H1 (cell line): ENCODE measurements around the gene ABHD2. TPM values are rescaled to one million over a fixed set of nuclear protein-coding genes. Genes with fewer than 3 reads are reported as not detected.

Source experiments
- CTCF ChIA-PET: fragments of 300-600 bp; sonication (Branson Sonifier 250); formaldehyde crosslinking; loops from one replicate; lab custom pipeline; 2021; ENCODE audit not compliant: partially characterized antibody; lab: Charles Lee
- POLR2A ChIA-PET: fragments of 300-600 bp; sonication (Branson Sonifier 250); formaldehyde crosslinking; loops from one replicate; lab custom pipeline; 2021; ENCODE audit warnings: inconsistent platforms; ENCODE audit not compliant: partially characterized antibody; lab: Charles Lee
- DNase-seq, 2 experiments: peaks; one replicate each; pipeline versions ENCODE4 v3.0.0 to v3.0.0-alpha.2; 2010 to 2022; ENCODE audit warnings: low spot score in 2 of 2, low read depth in 1 of 2, mixed read lengths in 1 of 2
- FAIRE-seq: peaks from 2 replicates; lab custom pipeline; 2011; peaks lifted over from hg19 to GRCh38; lab: Jason Lieb, UNC
- H2AFZ ChIP-seq: 2 replicates; pipeline ENCODE4 v1.8.1; 2012; ENCODE audit warnings: low read length, inconsistent platforms
- H2AK5ac ChIP-seq: 2 replicates; pipeline ENCODE4 v1.6.1; 2013; ENCODE audit warnings: low read depth, low read length
- H2BK120ac ChIP-seq: replicated peaks from 2 replicates; pipeline ENCODE3; 2013; ENCODE audit warnings: low read depth, low read length, inconsistent platforms
- H2BK12ac ChIP-seq: 2 replicates; pipeline ENCODE4 v1.6.1; 2013; ENCODE audit warnings: low read depth, low read length
- H2BK15ac ChIP-seq: 2 replicates; pipeline ENCODE4 v1.6.1; 2013; ENCODE audit warnings: low read length
- H2BK20ac ChIP-seq: 2 replicates; pipeline ENCODE4 v1.6.1; 2013; ENCODE audit warnings: low read length
- H2BK5ac ChIP-seq: 2 replicates; pipeline ENCODE4 v1.6.1; 2013; ENCODE audit warnings: low read depth, low read length
- H3K14ac ChIP-seq: 2 replicates; pipeline ENCODE4 v1.6.1; 2013; ENCODE audit warnings: inconsistent platforms; ENCODE audit not compliant: insufficient read length
- H3K18ac ChIP-seq: 2 replicates; pipeline ENCODE4 v1.6.1; 2013; ENCODE audit warnings: low read length; ENCODE audit errors: extremely low read depth
- H3K23ac ChIP-seq: 2 replicates; pipeline ENCODE4 v1.6.1; 2013; ENCODE audit warnings: inconsistent platforms; ENCODE audit not compliant: insufficient read length
- H3K23me2 ChIP-seq: 2 replicates; pipeline ENCODE4 v1.6.1; 2013; ENCODE audit warnings: low read depth, low read length
- H3K27ac ChIP-seq: 2 replicates; pipeline ENCODE4 v1.6.1; 2011; ENCODE audit warnings: low read depth, low read length, inconsistent platforms
- H3K27me3 ChIP-seq, 4 experiments: replicated peaks in 1 of 4; 1 replicate in 1 of 4; 2 replicates in 3 of 4; pipeline versions ENCODE4 v1.6.1 to v1.8.1; 2011 to 2013; ENCODE audit warnings: low read length in 3 of 4, mild to moderate bottlenecking in 3 of 4, inconsistent platforms in 2 of 4, mixed read lengths in 2 of 4, moderate library complexity in 1 of 4; ENCODE audit not compliant: control insufficient read depth in 3 of 4, insufficient read depth in 3 of 4; ENCODE audit errors: extremely low read depth in 1 of 4
- H3K36me3 ChIP-seq, 4 experiments: 2 replicates each; pipeline versions ENCODE4 v1.6.1 to v1.8.1; 2011 to 2013; ENCODE audit warnings: mild to moderate bottlenecking in 4 of 4, low read length in 3 of 4, moderate library complexity in 2 of 4, control low read depth in 1 of 4, inconsistent platforms in 1 of 4; ENCODE audit not compliant: insufficient read depth in 4 of 4, control insufficient read depth in 2 of 4
- H3K4ac ChIP-seq: replicated peaks from 2 replicates; pipeline ENCODE3; 2013; ENCODE audit warnings: low read length, low read depth, mixed read lengths, inconsistent platforms; ENCODE audit not compliant: insufficient read length
- H3K4me1 ChIP-seq, 4 experiments: replicated peaks in 1 of 4; 1 replicate in 1 of 4; 2 replicates in 3 of 4; pipeline versions ENCODE4 v1.6.1 to v1.8.1; 2011 to 2013; ENCODE audit warnings: low read length in 3 of 4, inconsistent platforms in 2 of 4, mixed read lengths in 1 of 4; ENCODE audit not compliant: insufficient read depth in 4 of 4, control insufficient read depth in 3 of 4
- H3K4me2 ChIP-seq, 2 experiments: 2 replicates each; pipeline versions ENCODE4 v1.6.1 to v1.8.1; 2011 to 2013; ENCODE audit warnings: low read depth in 2 of 2, low read length in 2 of 2, control low read depth in 1 of 2, inconsistent platforms in 1 of 2, mild to moderate bottlenecking in 1 of 2; ENCODE audit not compliant: insufficient read depth in 1 of 2
- H3K4me3 ChIP-seq, 4 experiments: fragments of 200-600, 300-600 bp in 1 of 4; sonication (generic), shearing (Covaris generic), sonication (Bioruptor Twin) in 1 of 4; 2 replicates each; pipeline versions ENCODE4 v1.5.1 to v1.8.1; 2011 to 2016; ENCODE audit warnings: low read length in 4 of 4, low read depth in 3 of 4, control low read depth in 2 of 4, inconsistent platforms in 2 of 4, mild to moderate bottlenecking in 2 of 4, mixed read lengths in 1 of 4, moderate library complexity in 1 of 4; ENCODE audit not compliant: insufficient read depth in 2 of 4; ENCODE audit errors: extremely low read depth in 1 of 4
- H3K56ac ChIP-seq: replicated peaks from 2 replicates; pipeline ENCODE3; 2013; ENCODE audit warnings: low read depth, mild to moderate bottlenecking, mixed read lengths, low read length, inconsistent platforms; ENCODE audit not compliant: insufficient read length
- H3K79me1 ChIP-seq: 2 replicates; pipeline ENCODE4 v1.6.1; 2013; ENCODE audit warnings: low read depth, low read length, control low read depth
- H3K79me2 ChIP-seq, 2 experiments: 2 replicates each; pipeline versions ENCODE4 v1.6.1 to v1.8.1; 2012 to 2013; ENCODE audit warnings: low read length in 2 of 2, mild to moderate bottlenecking in 2 of 2, inconsistent platforms in 1 of 2; ENCODE audit not compliant: insufficient read depth in 2 of 2, control insufficient read depth in 1 of 2
- H3K9ac ChIP-seq, 4 experiments: replicated peaks in 1 of 4; 1 replicate in 1 of 4; 2 replicates in 3 of 4; pipeline versions ENCODE4 v1.6.1 to v1.8.1; 2011 to 2013; ENCODE audit warnings: low read depth in 3 of 4, low read length in 3 of 4, control low read depth in 2 of 4, mild to moderate bottlenecking in 2 of 4, moderate library complexity in 2 of 4, inconsistent platforms in 1 of 4; ENCODE audit errors: extremely low read depth in 1 of 4
- H3K9me3 ChIP-seq, 2 experiments: 2 replicates each; pipeline versions ENCODE4 v1.6.1 to v1.8.1; 2012 to 2013; ENCODE audit warnings: mild to moderate bottlenecking in 2 of 2, moderate library complexity in 2 of 2, control low read depth in 1 of 2, inconsistent platforms in 1 of 2, low read depth in 1 of 2, low read length in 1 of 2, mixed read lengths in 1 of 2; ENCODE audit not compliant: insufficient read depth in 2 of 2
- H4K20me1 ChIP-seq, 2 experiments: replicated peaks in 1 of 2; 2 replicates each; pipeline versions ENCODE3 to v1.8.1; 2011 to 2013; ENCODE audit warnings: inconsistent platforms in 2 of 2, low read length in 2 of 2, mild to moderate bottlenecking in 1 of 2; ENCODE audit not compliant: insufficient read depth in 2 of 2, control insufficient read depth in 1 of 2
- H4K5ac ChIP-seq: 2 replicates; pipeline ENCODE4 v1.6.1; 2013; ENCODE audit warnings: low read length, low read depth, mixed read lengths, inconsistent platforms; ENCODE audit not compliant: insufficient read length
- H4K8ac ChIP-seq: 2 replicates; pipeline ENCODE4 v1.8.0; 2013; ENCODE audit warnings: mild to moderate bottlenecking, moderate library complexity, low read length, inconsistent platforms; ENCODE audit not compliant: insufficient read depth; ENCODE audit errors: extremely low read depth
- H4K91ac ChIP-seq: replicated peaks from 2 replicates; pipeline ENCODE3; 2013; ENCODE audit warnings: low read length, mixed read lengths, inconsistent platforms; ENCODE audit not compliant: insufficient read length
- CBX5 ChIP-seq: fragments of 300-800, 300-1000 bp; sonication (generic); IDR thresholded peaks from 2 replicates; pipeline ENCODE4 v1.7.1; 2016; ENCODE audit warnings: antibody characterized with exemption, low read length, low read depth
- CHD2 ChIP-seq: IDR thresholded peaks from 2 replicates; pipeline ENCODE4 v1.6.1; 2012; ENCODE audit warnings: low read length, improper control_type of control experiment
- CREB1 ChIP-seq: IDR thresholded peaks from 2 replicates; pipeline ENCODE4 v1.6.1; 2012; ENCODE audit warnings: inconsistent platforms
- EGR1 ChIP-seq: IDR thresholded peaks from 2 replicates; pipeline ENCODE4 v1.6.1; 2011; ENCODE audit warnings: low read depth, low read length, borderline replicate concordance
- HDAC2 ChIP-seq, 2 experiments: fragments of 300-600 bp in 1 of 2; sonication (generic) in 1 of 2; IDR thresholded peaks; 2 replicates each; pipeline ENCODE4 v1.6.1; 2011 to 2012; ENCODE audit warnings: low read depth in 2 of 2, low read length in 2 of 2, mild to moderate bottlenecking in 2 of 2, moderate library complexity in 2 of 2, borderline replicate concordance in 1 of 2, inconsistent platforms in 1 of 2
- JUN ChIP-seq: IDR thresholded peaks from 2 replicates; pipeline ENCODE4 v1.6.1; 2011; ENCODE audit warnings: low read depth, mild to moderate bottlenecking, improper control_type of control experiment, low read length
- KDM1A ChIP-seq: fragments of 200-600, 300-600 bp; sonication (generic); IDR thresholded peaks from 2 replicates; pipeline ENCODE4 v1.7.1; 2016; ENCODE audit warnings: mild to moderate bottlenecking, low read length, borderline replicate concordance
- POLR2A ChIP-seq, 2 experiments: IDR thresholded peaks; 1 replicate in 1 of 2; 2 replicates in 1 of 2; pipeline ENCODE4 v1.6.1; 2011; ENCODE audit warnings: low read depth in 2 of 2, low read length in 2 of 2, mild to moderate bottlenecking in 2 of 2; ENCODE audit errors: control extremely low read depth in 1 of 2
- TAF1 ChIP-seq: IDR thresholded peaks from 2 replicates; pipeline ENCODE4 v1.6.1; 2011; ENCODE audit warnings: mild to moderate bottlenecking, low read depth, low read length
- TAF7 ChIP-seq: optimal IDR thresholded peaks from 2 replicates; pipeline ENCODE3; 2011; ENCODE audit warnings: low read depth, mild to moderate bottlenecking, inconsistent platforms, low read length, moderate library complexity, borderline replicate concordance
- WGBS, 2 experiments: shearing (Covaris generic) in 1 of 2; methylation state at CpG; one replicate each; pipeline versions ENCODE4 v1.1.6 to v1.1.7; 2013 to 2015; ENCODE audit warnings: low lambda C conversion rate in 2 of 2, mixed read lengths in 2 of 2, inconsistent platforms in 1 of 2, low coverage in 1 of 2, missing lambda C conversion rate in 1 of 2; ENCODE audit not compliant: insufficient replicate concordance in 2 of 2, insufficient coverage in 1 of 2, insufficient read length in 1 of 2; ENCODE audit errors: extremely low coverage in 1 of 2, missing lambda C conversion rate in 1 of 2; 5-methylcytosine and 5-hydroxymethylcytosine counted together
- polyA plus RNA-seq, 7 experiments: library from polyadenylated mRNA; depleted of rRNA in 3 of 7; stranded (reverse) in 5 of 7; unstranded in 2 of 7; fragments of >200 nt in 5 of 7; fragments of 200-250 nt in 2 of 7; gene quantifications; 1 replicate in 5 of 7; 2 replicates in 1 of 7; 4 replicates in 1 of 7; pipeline versions ENCODE4 v1.2.1 to v1.2.3, GENCODE V29; 2011 to 2013; ENCODE audit warnings: missing spikeins in 2 of 7, mixed read lengths in 2 of 7
- total RNA-seq: library from RNA; stranded (reverse); fragmentation: NEBNext Ultra II Directional; extraction: Animal tissue kit (Norgen Biotek cat#: 25700); gene quantifications from 2 replicates; pipeline ENCODE4 v1.2.1, GENCODE V29; 2021
- TF ChIP-seq, protein P1 (sequence below): IDR thresholded peaks from 2 replicates; pipeline ENCODE4 v1.6.1; 2012; ENCODE audit warnings: inconsistent platforms
- TF ChIP-seq, protein P2 (sequence below), 3 experiments: IDR thresholded peaks; 1 replicate in 2 of 3; 2 replicates in 1 of 3; pipeline versions ENCODE4 v1.5.1 to v1.6.1; 2011; ENCODE audit warnings: low read length in 3 of 3, mild to moderate bottlenecking in 3 of 3, inconsistent platforms in 2 of 3, low read depth in 1 of 3, moderate library complexity in 1 of 3; ENCODE audit not compliant: insufficient read depth in 1 of 3; ENCODE audit errors: control extremely low read depth in 1 of 3

ABHD2 gene
- total and polyA plus RNA-seq, 2 of the 8 experiments (the other 6 are each of a cell fraction or from before 2014, with no cell fraction given), result 9.1 to 23.7 TPM

DNA sequence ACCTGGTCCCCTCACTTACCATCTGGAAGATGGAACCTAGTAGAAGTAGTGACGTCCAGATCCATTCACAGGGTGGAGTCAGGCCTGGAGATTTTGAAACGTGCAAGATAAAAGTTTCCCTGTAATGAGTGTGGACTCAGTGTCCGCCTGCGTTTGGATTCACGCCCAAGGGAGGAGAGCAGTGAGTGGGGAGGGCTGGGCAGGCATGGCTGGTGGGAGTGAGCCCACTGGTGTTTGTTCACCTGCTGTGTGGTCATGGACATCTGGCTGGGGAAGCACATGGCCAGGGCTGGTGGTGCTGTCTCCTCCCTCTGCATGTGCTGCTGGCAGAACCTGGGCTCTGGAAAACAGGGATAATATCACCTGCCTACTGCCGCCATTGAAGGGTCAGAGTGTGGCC, 96.1 kb downstream of the ABHD2 start:
- H3K56ac ChIP-seq, result no peak overlapping the region
- peaks cover 0 to 2% (median 1%) of the 10 kb centered on the region in 4 experiments; a peak in 1 of 8 replicates for H3K36me3 ChIP-seq
- WGBS, 2 experiments, result 71% methylated on average over 6 of the region's 6 CpGs; no CpG with 5 or more reads in 1 of the 2 experiments
- no peaks in the 10 kb centered on the region for H3K23me2 ChIP-seq
- no peak overlapping the region for H3K14ac ChIP-seq
- H3K79me1 ChIP-seq, result no peaks in the 10 kb centered on the region; the same call in 1 of the 2 replicates
- no peak overlapping the region for H4K91ac ChIP-seq
- no peak overlapping the region for H3K18ac ChIP-seq
- no peak overlapping the region for H4K5ac ChIP-seq
- H3K4me3 ChIP-seq, result no peak overlapping the region
- H3K4me2 ChIP-seq, result no peak overlapping the region
- H3K4ac ChIP-seq, result no peak overlapping the region
- DNase-seq (no peak), FAIRE-seq (no peak)
- H3K27me3 ChIP-seq, result no peaks in the 10 kb centered on the region
- H3K9ac ChIP-seq, result no peak overlapping the region
- H3K27ac ChIP-seq, result no peak overlapping the region
- H3K4me1 ChIP-seq, result no peaks in the 10 kb centered on the region; a peak in 1 of 7 replicates
- no peak overlapping the region; the same call in 1 of the 2 replicates for H2BK12ac ChIP-seq
- no peak overlapping the region for H2BK120ac ChIP-seq
- no peaks in the 10 kb centered on the region for H4K20me1 ChIP-seq
- ChIA-PET POLR2A (no interaction called here), CTCF (interaction anchor here (1.2 to 2.1 kb wide), 5 partner anchors 10 to 293 kb away, joined by 3 to 9 read pairs (median 5); no protein-coding TSS in a partner anchor)
- no peak overlapping the region for H2BK15ac ChIP-seq
- H4K8ac ChIP-seq, result no peak overlapping the region
- H3K23ac ChIP-seq, result no peak overlapping the region
- no peak overlapping the region for H2BK5ac ChIP-seq
- no peak overlapping the region for H2AK5ac ChIP-seq
- no peaks in the 10 kb centered on the region for H3K9me3 ChIP-seq
- no peaks in the 10 kb centered on the region for H3K79me2 ChIP-seq
- H2AFZ ChIP-seq, result no peak overlapping the region
- no peak overlapping the region for H2BK20ac ChIP-seq
- TF ChIP-seq JUN (no peak), CHD2 (no peak), TAF7 (no peak), KDM1A (no peak), CBX5 (no peak), EGR1 (no peak), POLR2A (IDR thresholded peaks at IDR 0.05; ENCODE audit: control extremely low read depth in 1 of 2, low read depth in 2 of 2, low read length in 2 of 2) (no peak), HDAC2 (IDR thresholded peaks at IDR 0.05; ENCODE audit: borderline replicate concordance in 1 of 2, low read depth in 2 of 2, low read length in 2 of 2) (no peak), CREB1 (no peak), TAF1 (no peak)
- TF ChIP-seq, protein P1, sequence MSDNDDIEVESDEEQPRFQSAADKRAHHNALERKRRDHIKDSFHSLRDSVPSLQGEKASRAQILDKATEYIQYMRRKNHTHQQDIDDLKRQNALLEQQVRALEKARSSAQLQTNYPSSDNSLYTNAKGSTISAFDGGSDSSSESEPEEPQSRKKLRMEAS, result no peak
- TF ChIP-seq, protein P2, sequence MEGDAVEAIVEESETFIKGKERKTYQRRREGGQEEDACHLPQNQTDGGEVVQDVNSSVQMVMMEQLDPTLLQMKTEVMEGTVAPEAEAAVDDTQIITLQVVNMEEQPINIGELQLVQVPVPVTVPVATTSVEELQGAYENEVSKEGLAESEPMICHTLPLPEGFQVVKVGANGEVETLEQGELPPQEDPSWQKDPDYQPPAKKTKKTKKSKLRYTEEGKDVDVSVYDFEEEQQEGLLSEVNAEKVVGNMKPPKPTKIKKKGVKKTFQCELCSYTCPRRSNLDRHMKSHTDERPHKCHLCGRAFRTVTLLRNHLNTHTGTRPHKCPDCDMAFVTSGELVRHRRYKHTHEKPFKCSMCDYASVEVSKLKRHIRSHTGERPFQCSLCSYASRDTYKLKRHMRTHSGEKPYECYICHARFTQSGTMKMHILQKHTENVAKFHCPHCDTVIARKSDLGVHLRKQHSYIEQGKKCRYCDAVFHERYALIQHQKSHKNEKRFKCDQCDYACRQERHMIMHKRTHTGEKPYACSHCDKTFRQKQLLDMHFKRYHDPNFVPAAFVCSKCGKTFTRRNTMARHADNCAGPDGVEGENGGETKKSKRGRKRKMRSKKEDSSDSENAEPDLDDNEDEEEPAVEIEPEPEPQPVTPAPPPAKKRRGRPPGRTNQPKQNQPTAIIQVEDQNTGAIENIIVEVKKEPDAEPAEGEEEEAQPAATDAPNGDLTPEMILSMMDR (IDR thresholded peaks at IDR 0.05; ENCODE audit: control extremely low read depth in 1 of 3, insufficient read depth in 1 of 3, low read depth in 1 of 3, low read length in 3 of 3), result no peak
